ENCODE measurements around the gene ZBTB8B. TPM values are rescaled to one million over a fixed set of nuclear protein-coding genes. Genes with fewer than 3 reads are reported as not detected.

The ZBTB8B gene
- total RNA-seq, 2 experiments from 2014 or later: not detected

DNA sequence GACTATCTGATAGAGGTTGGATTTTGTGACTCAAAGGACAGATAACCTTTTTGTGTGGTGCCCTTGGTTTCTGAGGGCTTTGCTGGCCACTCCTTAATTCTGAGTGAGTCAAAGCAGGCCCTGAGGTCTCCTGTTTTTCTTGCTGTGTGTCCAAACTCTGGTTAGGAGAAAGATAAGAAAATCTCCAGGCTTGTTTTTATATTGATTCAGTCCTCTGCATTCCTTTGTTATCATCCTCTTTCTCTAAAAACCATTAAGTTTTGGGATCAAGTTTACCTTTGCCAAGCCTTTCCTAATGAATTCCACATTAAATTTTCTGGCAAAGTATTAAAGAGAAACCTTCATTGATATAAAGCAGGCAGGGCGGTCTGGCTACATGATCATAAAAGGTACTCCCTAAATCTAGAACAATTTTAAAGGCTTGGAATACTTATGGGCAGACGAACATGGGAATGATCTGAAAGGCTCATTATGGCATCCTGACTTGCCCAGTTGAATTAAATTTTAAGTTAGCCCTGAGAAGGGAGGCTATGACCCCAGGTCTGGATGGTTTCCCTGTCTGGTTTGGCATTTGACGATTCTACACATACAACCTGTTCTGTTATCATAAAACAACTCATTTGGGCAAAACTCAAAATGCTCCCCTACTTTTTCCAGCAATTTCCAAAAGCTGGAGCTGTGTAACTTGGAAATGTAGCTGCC is 20.8 kb downstream of the ZBTB8B start:
- H4K20me1 ChIP-seq (ENCODE audit: insufficient read depth, low read length): no peaks in the 10 kb centered on the region
- H3K27ac ChIP-seq (ENCODE audit: low read depth, low read length, poor library complexity, severe bottlenecking): no peak overlapping the region
- no peaks in the 10 kb centered on the region for H3K36me3 ChIP-seq (ENCODE audit: insufficient read depth, low read length)
- ChIA-PET CTCF (ENCODE audit: unreplicated experiment) (no interaction called here), POLR2A (no interaction called here)
- no peak overlapping the region for H2AFZ ChIP-seq (ENCODE audit: low read length)
- no peaks in the 10 kb centered on the region for H3K9me2 ChIP-seq (ENCODE audit: insufficient read depth, low read length)
- no peaks in the 10 kb centered on the region for H3K4me1 ChIP-seq (ENCODE audit: insufficient read depth, low read length, poor library complexity, severe bottlenecking)
- no peaks in the 10 kb centered on the region for H3K79me2 ChIP-seq (ENCODE audit: insufficient read depth, low read depth, low read length)
- no peak overlapping the region for H3K4me2 ChIP-seq (ENCODE audit: low read length)
- intact Hi-C loops (cut with micrococcal nuclease; ENCODE audit: unreplicated experiment): no loop called here
- no TSS peak for BruUV-seq (replicated peaks)
- no peak overlapping the region for H3K4me3 ChIP-seq (ENCODE audit: low read depth, low read length, poor library complexity, severe bottlenecking)
- no peak for DNase-seq (ENCODE audit: low spot score)
- H3K9me3 ChIP-seq (ENCODE audit: low read length): no peaks in the 10 kb centered on the region
- TF ChIP-seq, protein P1, sequence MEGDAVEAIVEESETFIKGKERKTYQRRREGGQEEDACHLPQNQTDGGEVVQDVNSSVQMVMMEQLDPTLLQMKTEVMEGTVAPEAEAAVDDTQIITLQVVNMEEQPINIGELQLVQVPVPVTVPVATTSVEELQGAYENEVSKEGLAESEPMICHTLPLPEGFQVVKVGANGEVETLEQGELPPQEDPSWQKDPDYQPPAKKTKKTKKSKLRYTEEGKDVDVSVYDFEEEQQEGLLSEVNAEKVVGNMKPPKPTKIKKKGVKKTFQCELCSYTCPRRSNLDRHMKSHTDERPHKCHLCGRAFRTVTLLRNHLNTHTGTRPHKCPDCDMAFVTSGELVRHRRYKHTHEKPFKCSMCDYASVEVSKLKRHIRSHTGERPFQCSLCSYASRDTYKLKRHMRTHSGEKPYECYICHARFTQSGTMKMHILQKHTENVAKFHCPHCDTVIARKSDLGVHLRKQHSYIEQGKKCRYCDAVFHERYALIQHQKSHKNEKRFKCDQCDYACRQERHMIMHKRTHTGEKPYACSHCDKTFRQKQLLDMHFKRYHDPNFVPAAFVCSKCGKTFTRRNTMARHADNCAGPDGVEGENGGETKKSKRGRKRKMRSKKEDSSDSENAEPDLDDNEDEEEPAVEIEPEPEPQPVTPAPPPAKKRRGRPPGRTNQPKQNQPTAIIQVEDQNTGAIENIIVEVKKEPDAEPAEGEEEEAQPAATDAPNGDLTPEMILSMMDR (conservative IDR thresholded peaks at IDR 0.05; ENCODE audit: low read length): no peak
- no peak for TF ChIP-seq EZH2phosphoT487 (IDR thresholded peaks at IDR 0.05; ENCODE audit: borderline replicate concordance, low read depth, low read length)

GRCh38 chr1:32486463-32487113 is 21.7 kb downstream of the ZBTB8B start:
- Histone ChIP-seq H4K20me1 (ENCODE audit: insufficient read depth, low read length) (no peaks in the 10 kb centered on the region), H3K4me2 (ENCODE audit: low read length) (no peak overlapping the region), H2AFZ (ENCODE audit: low read length) (no peak overlapping the region), H3K27ac (ENCODE audit: low read depth, low read length, poor library complexity, severe bottlenecking) (no peak overlapping the region), H3K79me2 (ENCODE audit: insufficient read depth, low read depth, low read length) (no peaks in the 10 kb centered on the region), H3K4me3 (ENCODE audit: low read depth, low read length, poor library complexity, severe bottlenecking) (no peak overlapping the region), H3K4me1 (ENCODE audit: insufficient read depth, low read length, poor library complexity, severe bottlenecking) (no peaks in the 10 kb centered on the region), H3K9me3 (ENCODE audit: low read length) (no peaks in the 10 kb centered on the region), H3K36me3 (ENCODE audit: insufficient read depth, low read length) (no peaks in the 10 kb centered on the region), H3K9me2 (ENCODE audit: insufficient read depth, low read length) (no peaks in the 10 kb centered on the region)
- POLR2A ChIA-PET: no interaction called here
- DNase-seq (ENCODE audit: low spot score): no peak
- intact Hi-C loops (cut with micrococcal nuclease; ENCODE audit: unreplicated experiment): no loop called here
- no peak for TF ChIP-seq EZH2phosphoT487 (IDR thresholded peaks at IDR 0.05; ENCODE audit: borderline replicate concordance, low read depth, low read length)
- TF ChIP-seq, protein P1 (conservative IDR thresholded peaks at IDR 0.05; ENCODE audit: low read length): no peak
- BruUV-seq (replicated peaks): no TSS peak
- CTCF ChIA-PET (ENCODE audit: unreplicated experiment): no interaction called here

DNA sequence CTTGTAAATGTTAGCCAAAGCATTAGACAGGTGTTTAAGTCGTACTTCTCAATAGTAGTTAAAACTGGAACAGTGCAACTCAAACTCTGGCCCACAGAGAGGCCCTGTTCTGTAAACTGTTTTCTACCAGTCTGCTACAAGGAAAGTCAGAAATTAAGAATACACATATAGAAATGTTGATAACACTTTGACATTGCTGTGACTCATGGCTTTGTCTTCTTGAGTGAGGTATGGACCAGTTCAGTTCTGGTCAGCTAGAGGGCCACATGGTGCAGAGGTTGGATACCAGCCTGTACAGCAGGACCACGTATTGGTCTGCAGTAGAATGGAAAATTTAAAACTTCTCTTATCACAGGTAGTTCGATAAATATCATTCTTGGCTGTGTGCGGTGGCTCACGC is 22.3 kb downstream of the ZBTB8B start:
- H3K4me2 ChIP-seq (ENCODE audit: low read length): no peak overlapping the region
- DNase-seq (ENCODE audit: low spot score): no peak
- TF ChIP-seq, protein P1 (conservative IDR thresholded peaks at IDR 0.05; ENCODE audit: low read length): no peak
- TF ChIP-seq EZH2phosphoT487 (IDR thresholded peaks at IDR 0.05; ENCODE audit: borderline replicate concordance, low read depth, low read length): no peak
- H4K20me1 ChIP-seq (ENCODE audit: insufficient read depth, low read length): no peaks in the 10 kb centered on the region
- intact Hi-C loops (cut with micrococcal nuclease; ENCODE audit: unreplicated experiment): no loop called here
- H3K4me1 ChIP-seq (ENCODE audit: insufficient read depth, low read length, poor library complexity, severe bottlenecking): no peaks in the 10 kb centered on the region
- H3K36me3 ChIP-seq (ENCODE audit: insufficient read depth, low read length): no peaks in the 10 kb centered on the region
- H3K9me3 ChIP-seq (ENCODE audit: low read length): no peaks in the 10 kb centered on the region
- H3K79me2 ChIP-seq (ENCODE audit: insufficient read depth, low read depth, low read length): no peaks in the 10 kb centered on the region
- H3K27ac ChIP-seq (ENCODE audit: low read depth, low read length, poor library complexity, severe bottlenecking): no peak overlapping the region
- ChIA-PET POLR2A (no interaction called here), CTCF (ENCODE audit: unreplicated experiment) (no interaction called here)
- BruUV-seq (replicated peaks): no TSS peak
- no peaks in the 10 kb centered on the region for H3K9me2 ChIP-seq (ENCODE audit: insufficient read depth, low read length)
- no peak overlapping the region for H3K4me3 ChIP-seq (ENCODE audit: low read depth, low read length, poor library complexity, severe bottlenecking)
- H2AFZ ChIP-seq (ENCODE audit: low read length): no peak overlapping the region

Measured in OCI-LY7 (cell line).